ENCODE results near the gene MAPKAPK2. TPM values are rescaled to one million over a fixed set of nuclear protein-coding genes. Genes with fewer than 3 reads are reported as not detected.
A peak's percentile ranks its signal among the peaks of the same experiment; 100 is the strongest.

The MAPKAPK2 gene
- total and polyA plus RNA-seq, 2 donors (not counting 1 experiment from before 2014, with no cell fraction given): 60.3 to 85.8 TPM

- Histone ChIP-seq H3K79me2 (ENCODE audit: control insufficient read depth, insufficient read depth, low read length) (no peaks in the 10 kb centered on the region), H3K4me2 (replicated peaks; ENCODE audit: low read depth, low read length, poor library complexity, severe bottlenecking) (no peak overlapping the region), H3K9ac (ENCODE audit: low read length) (no peak overlapping the region), H3K4me3 (ENCODE audit: control extremely low read depth in 1 of 5, extremely low read depth in 1 of 5, insufficient read depth in 1 of 5, low read depth in 2 of 5, low read length in 4 of 5) (no peak overlapping the region), H2AFZ (ENCODE audit: insufficient read depth, low read depth, low read length, poor library complexity, severe bottlenecking) (no peak overlapping the region), H3K4me1 (ENCODE audit: control insufficient read depth in 2 of 2, insufficient read depth in 2 of 2, low read length in 2 of 2) (peaks cover 30 to 34% of the 10 kb centered on the region in 2 donors), H3K27ac (ENCODE audit: low read length in 2 of 2) (no peak overlapping the region), H3K9me3 (ENCODE audit: control extremely low read depth in 1 of 3, control insufficient read depth in 2 of 3, insufficient read depth in 1 of 3, low read length in 2 of 3) (no peaks in the 10 kb centered on the region), H3K27me3 (replicated peaks in 1 of 4; ENCODE audit: control extremely low read depth in 1 of 4, control insufficient read depth in 3 of 4, insufficient read depth in 4 of 4, low read length in 3 of 4) (peaks cover 0 to 40% (median 13%) of the 10 kb centered on the region in 4 experiments), H3K36me3 (replicated peaks in 1 of 2; ENCODE audit: control extremely low read depth in 1 of 2, control insufficient read depth in 1 of 2, extremely low read depth in 1 of 2, insufficient read depth in 2 of 2, low read length in 1 of 2) (no peaks in the 10 kb centered on the region), H4K20me1 (ENCODE audit: control insufficient read depth, insufficient read depth, low read length, poor library complexity, severe bottlenecking) (no peaks in the 10 kb centered on the region)
- H3K27ac Mint-ChIP-seq: no peak overlapping the region
- DNase-seq: no peak
- TF ChIP-seq CTCF (IDR thresholded peaks at IDR 0.05) (no peak), EZH2 (IDR thresholded peaks at IDR 0.05; ENCODE audit: borderline replicate concordance, insufficient read depth, low read depth, low read length, poor library complexity, severe bottlenecking) (no peak)
- 90% methylated on average over 2 of the region's 6 CpGs for WGBS (ENCODE audit: insufficient coverage)
- ATAC-seq (ENCODE audit: low read depth): no peak
- ChIA-PET POLR2A (interaction anchor here (1.0 kb wide), 1 partner anchor 16 kb away, joined by 4 read pairs; the partner anchor contains the start of gene MAPKAPK2), CTCF (interaction anchor here (1.2 to 18.6 kb wide), 5 partner anchors 11 to 179 kb away, joined by 3 to 215 read pairs (median 5); partner anchors contain the start of gene DYRK3)
- peaks cover 34% of the 10 kb centered on the region for H3K27me3 Mint-ChIP-seq
- no peaks in the 10 kb centered on the region for H3K9me3 Mint-ChIP-seq (ENCODE audit: insufficient read depth)
- H3K4me3 Mint-ChIP-seq: no peak overlapping the region
- H3K4me1 Mint-ChIP-seq: peaks cover 15% of the 10 kb centered on the region
- intact Hi-C loops (cut with micrococcal nuclease): no loop called here
These were observed 15.8 kb upstream of the MAPKAPK2 start for GRCh38 chr1:206668874-206669410.

- Mint-ChIP-seq H3K27ac (no peak overlapping the region), H3K27me3 (peaks cover 22% of the 10 kb centered on the region), H3K4me1 (peaks cover 16% of the 10 kb centered on the region), H3K4me3 (no peak overlapping the region), H3K9me3 (ENCODE audit: insufficient read depth) (no peaks in the 10 kb centered on the region)
- no peaks in the 10 kb centered on the region for H4K20me1 ChIP-seq (ENCODE audit: control insufficient read depth, insufficient read depth, low read length, poor library complexity, severe bottlenecking)
- H3K27me3 ChIP-seq (replicated peaks in 1 of 4; ENCODE audit: control extremely low read depth in 1 of 4, control insufficient read depth in 3 of 4, insufficient read depth in 4 of 4, low read length in 3 of 4): peaks cover 0 to 31% (median 7%) of the 10 kb centered on the region in 4 experiments
- H3K4me1 ChIP-seq (ENCODE audit: control insufficient read depth in 2 of 2, insufficient read depth in 2 of 2, low read length in 2 of 2): peaks cover 28 to 34% of the 10 kb centered on the region in 2 donors
- ChIA-PET CTCF (interaction anchor here (1.0 to 7.1 kb wide), 10 partner anchors 9 to 137 kb away, joined by 3 to 86 read pairs (median 4); partner anchors contain the start of gene DYRK3), POLR2A (interaction anchor here (0.7 kb wide), 1 partner anchor 9 kb away, joined by 4 read pairs; no protein-coding TSS in a partner anchor)
- H3K9me3 ChIP-seq (ENCODE audit: control extremely low read depth in 1 of 3, control insufficient read depth in 2 of 3, insufficient read depth in 1 of 3, low read length in 2 of 3): no peaks in the 10 kb centered on the region
- peak overlapping the region; percentile 28 for H3K4me2 ChIP-seq (replicated peaks; ENCODE audit: low read depth, low read length, poor library complexity, severe bottlenecking)
- intact Hi-C loops (cut with micrococcal nuclease): no loop called here
- WGBS (ENCODE audit: insufficient coverage): 40% methylated on average over 7 of the region's 8 CpGs
- TF ChIP-seq CTCF (IDR thresholded peaks at IDR 0.05): no peak
- TF ChIP-seq EZH2 (IDR thresholded peaks at IDR 0.05; ENCODE audit: borderline replicate concordance, insufficient read depth, low read depth, low read length, poor library complexity, severe bottlenecking): no peak
- no peaks in the 10 kb centered on the region for H3K79me2 ChIP-seq (ENCODE audit: control insufficient read depth, insufficient read depth, low read length)
- no peak overlapping the region for H3K9ac ChIP-seq (ENCODE audit: low read length)
- DNase-seq (peak; percentile 36), ATAC-seq (ENCODE audit: low read depth) (peak; percentile 12)
- H3K4me3 ChIP-seq (ENCODE audit: control extremely low read depth in 1 of 5, extremely low read depth in 1 of 5, insufficient read depth in 1 of 5, low read depth in 2 of 5, low read length in 4 of 5): no peak overlapping the region
- H3K36me3 ChIP-seq (replicated peaks in 1 of 2; ENCODE audit: control extremely low read depth in 1 of 2, control insufficient read depth in 1 of 2, extremely low read depth in 1 of 2, insufficient read depth in 2 of 2, low read length in 1 of 2): no peaks in the 10 kb centered on the region
- H2AFZ ChIP-seq (ENCODE audit: insufficient read depth, low read depth, low read length, poor library complexity, severe bottlenecking): no peak overlapping the region
- no peak overlapping the region for H3K27ac ChIP-seq (ENCODE audit: low read length in 2 of 2)
These were observed 12.6 kb upstream of the MAPKAPK2 start for GRCh38 chr1:206672011-206672688.
